ENCODE data around the gene CCDC178.

DNA sequence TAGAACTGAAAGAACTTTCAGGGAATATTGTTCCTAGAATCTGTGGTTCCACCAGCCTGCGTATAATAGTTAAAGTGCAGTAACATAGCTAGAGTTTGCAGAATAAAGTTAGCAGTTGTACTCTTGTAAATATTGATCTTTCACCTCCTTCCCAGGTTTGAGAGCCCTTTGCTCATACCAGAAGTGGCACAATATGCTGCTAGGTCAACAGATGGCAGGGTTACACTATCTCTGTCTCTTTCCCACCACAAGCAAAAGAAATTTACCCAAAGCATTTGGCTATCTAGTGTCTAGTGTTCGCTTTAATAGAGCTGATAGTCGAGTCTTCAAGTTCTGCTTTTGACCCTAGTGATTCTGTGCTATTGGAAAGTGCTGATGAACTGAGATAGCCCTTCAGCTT, 548.7 kb downstream of the CCDC178 start:
- TF ChIP-seq, protein P1, sequence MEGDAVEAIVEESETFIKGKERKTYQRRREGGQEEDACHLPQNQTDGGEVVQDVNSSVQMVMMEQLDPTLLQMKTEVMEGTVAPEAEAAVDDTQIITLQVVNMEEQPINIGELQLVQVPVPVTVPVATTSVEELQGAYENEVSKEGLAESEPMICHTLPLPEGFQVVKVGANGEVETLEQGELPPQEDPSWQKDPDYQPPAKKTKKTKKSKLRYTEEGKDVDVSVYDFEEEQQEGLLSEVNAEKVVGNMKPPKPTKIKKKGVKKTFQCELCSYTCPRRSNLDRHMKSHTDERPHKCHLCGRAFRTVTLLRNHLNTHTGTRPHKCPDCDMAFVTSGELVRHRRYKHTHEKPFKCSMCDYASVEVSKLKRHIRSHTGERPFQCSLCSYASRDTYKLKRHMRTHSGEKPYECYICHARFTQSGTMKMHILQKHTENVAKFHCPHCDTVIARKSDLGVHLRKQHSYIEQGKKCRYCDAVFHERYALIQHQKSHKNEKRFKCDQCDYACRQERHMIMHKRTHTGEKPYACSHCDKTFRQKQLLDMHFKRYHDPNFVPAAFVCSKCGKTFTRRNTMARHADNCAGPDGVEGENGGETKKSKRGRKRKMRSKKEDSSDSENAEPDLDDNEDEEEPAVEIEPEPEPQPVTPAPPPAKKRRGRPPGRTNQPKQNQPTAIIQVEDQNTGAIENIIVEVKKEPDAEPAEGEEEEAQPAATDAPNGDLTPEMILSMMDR (IDR thresholded peaks at IDR 0.05 in 8 of 11, conservative IDR thresholded peaks at IDR 0.05 in 3 of 11), result peak in 2 of 11 experiments; percentile 5 to 30
- no peak for TF ChIP-seq POLR2A (IDR thresholded peaks at IDR 0.05)
